Spleen (tissue), 11 donors: ENCODE results near the gene ACVRL1. TPM values are rescaled to one million over a fixed set of nuclear protein-coding genes. Genes with fewer than 3 reads are reported as not detected.

Source experiments
- DNase-seq: peaks from one replicate; pipeline ENCODE4 v3.0.0-alpha.2; 2020
- H3K27ac ChIP-seq, 8 donors: fragments of 200-600 bp; sonication (generic) in 7 of 8; 1 replicate in 4 of 8; 2 replicates in 4 of 8; pipeline versions ENCODE4 v1.5.0 to v1.8.0; 2016 to 2021; ENCODE audit warnings: inconsistent platforms in 4 of 8, mild to moderate bottlenecking in 4 of 8, moderate library complexity in 1 of 8
- H3K27me3 ChIP-seq, 7 donors: fragments of 200-600 bp; sonication (generic) in 6 of 7; replicated peaks in 1 of 7; 1 replicate in 4 of 7; 2 replicates in 3 of 7; pipeline versions ENCODE4 v1.5.0 to v1.8.0; 2016 to 2021; ENCODE audit warnings: inconsistent platforms in 3 of 7, mild to moderate bottlenecking in 1 of 7
- H3K36me3 ChIP-seq, 6 donors: fragments of 200-600 bp; sonication (generic) in 5 of 6; 1 replicate in 4 of 6; 2 replicates in 2 of 6; pipeline versions ENCODE4 v1.5.0 to v1.8.0; 2016 to 2021; ENCODE audit warnings: inconsistent platforms in 2 of 6
- H3K4me1 ChIP-seq, 6 donors: fragments of 200-600 bp; sonication (generic) in 5 of 6; 1 replicate in 3 of 6; 2 replicates in 3 of 6; pipeline versions ENCODE4 v1.5.0 to v1.8.0; 2016 to 2021; ENCODE audit warnings: inconsistent platforms in 3 of 6
- H3K4me3 ChIP-seq, 8 donors: fragments of 200-600 bp; sonication (generic) in 7 of 8; 1 replicate in 4 of 8; 2 replicates in 4 of 8; pipeline versions ENCODE4 v1.5.0 to v1.8.0; 2016 to 2021; ENCODE audit warnings: inconsistent platforms in 4 of 8, mild to moderate bottlenecking in 4 of 8, moderate library complexity in 2 of 8
- H3K9me3 ChIP-seq, 8 donors: fragments of 200-600 bp; sonication (generic) in 7 of 8; 1 replicate in 4 of 8; 2 replicates in 4 of 8; pipeline versions ENCODE4 v1.5.0 to v1.8.0; 2016 to 2021; ENCODE audit warnings: inconsistent platforms in 4 of 8
- CTCF ChIP-seq, 11 experiments: fragments of 200-600 bp in 7 of 11; fragments of 450-650 bp in 4 of 11; sonication (generic) in 4 of 11; IDR thresholded peaks in 8 of 11; conservative IDR thresholded peaks in 3 of 11; 1 replicate in 7 of 11; 2 replicates in 4 of 11; pipeline versions ENCODE4 v1.4.0 to v1.8.0; 2016 to 2021; ENCODE audit warnings: antibody characterized with exemption in 11 of 11, inconsistent platforms in 4 of 11, mild to moderate bottlenecking in 1 of 11
- POLR2A ChIP-seq, 3 donors: fragments of 450-650 bp; IDR thresholded peaks; one replicate each; pipeline ENCODE4 v1.5.1; 2017; ENCODE audit warnings: antibody characterized with exemption in 3 of 3, mild to moderate bottlenecking in 1 of 3
- POLR2AphosphoS5 ChIP-seq, 3 donors: sonication (generic); formaldehyde crosslinking; IDR thresholded peaks; one replicate each; pipeline ENCODE4 v1.5.1; 2017; ENCODE audit warnings: antibody characterized with exemption in 3 of 3
- WGBS, 5 donors: extraction: QIAGEN DNeasy Blood & Tissue Kit in 3 of 5; methylation state at CpG; one replicate each; pipeline versions ENCODE4 v1.1.5 to v1.1.7; 2013 to 2018; 5-methylcytosine and 5-hydroxymethylcytosine counted together
- intact Hi-C: fragments of 100-400 bp; cut with DNase I; formaldehyde crosslinking; loops from one replicate; pipeline ENCODE4 v1.15.0; 2023; ENCODE audit warnings: low total_unique reads
- polyA plus RNA-seq, 3 donors: library from polyadenylated mRNA; stranded (reverse); fragments of 200-250 nt; gene quantifications; one replicate each; pipeline ENCODE4 v1.2.1, GENCODE V29; 2013
- total RNA-seq, 7 donors: library from RNA; depleted of rRNA in 3 of 7; stranded (reverse); fragments of >200 nt in 3 of 7; fragmentation: NEBNext Ultra II Directional in 4 of 7; extraction: Animal tissue kit (Norgen Biotek cat#: 25700) in 4 of 7; gene quantifications; one replicate each; pipeline versions ENCODE4 v1.1.0 to v1.2.1, GENCODE V29; 2016 to 2021
- donor health status: healthy with polysubstance abuse.
- donor health status: DM: no; HTN: no; CAD: no; lungs with moderate emphysema.
- donor health status: DM: no; HTN: no; CAD: no.
- donor health status: Bipolar disorder and iron deficiency.
- donor health status: healthy.
- donor health status: DM: no; HTN: no; CAD: no.
- donor health status: DM: yes; HTN: yes; CAD: no.

The ACVRL1 gene
- total and polyA plus RNA-seq, 10 donors = 12.5 to 109 (median 89.1) TPM

GRCh38 chr12:51942056-51942455 lies 34.8 kb downstream of the ACVRL1 start:
- Histone ChIP-seq H3K4me3 (no peak overlapping the region), H3K9me3 (peaks cover 0 to 22% (median 18%) of the 10 kb centered on the region in 8 donors), H3K27ac (no peak overlapping the region), H3K4me1 (peaks cover 0 to 13% (median 4%) of the 10 kb centered on the region in 6 donors), H3K27me3 (no peaks in the 10 kb centered on the region), H3K36me3 (no peaks in the 10 kb centered on the region)
- 87 to 94% (median 93%) methylated on average over 7 of the region's 7 CpGs for WGBS, 5 donors
- TF ChIP-seq POLR2A (IDR thresholded peaks at IDR 0.05) = no peak
- TF ChIP-seq CTCF (IDR thresholded peaks at IDR 0.05 in 8 of 11, conservative IDR thresholded peaks at IDR 0.05 in 3 of 11) = no peak
- intact Hi-C loops = no loop called here
- DNase-seq = no peak

- H3K27ac ChIP-seq = no peak overlapping the region
- intact Hi-C loops = no loop called here
- H3K4me3 ChIP-seq = no peak overlapping the region
- H3K36me3 ChIP-seq = no peaks in the 10 kb centered on the region
- DNase-seq = no peak
- WGBS, 5 donors = 84 to 91% (median 88%) methylated on average over 6 of the region's 6 CpGs
- peaks cover 0 to 22% (median 18%) of the 10 kb centered on the region in 8 donors for H3K9me3 ChIP-seq
- H3K4me1 ChIP-seq = peaks cover 0 to 13% (median 4%) of the 10 kb centered on the region in 6 donors
- no peak for TF ChIP-seq POLR2A (IDR thresholded peaks at IDR 0.05)
- TF ChIP-seq CTCF (IDR thresholded peaks at IDR 0.05 in 8 of 11, conservative IDR thresholded peaks at IDR 0.05 in 3 of 11) = no peak
- TF ChIP-seq POLR2AphosphoS5 (IDR thresholded peaks at IDR 0.05) = no peak
- no peaks in the 10 kb centered on the region for H3K27me3 ChIP-seq
Measured at GRCh38 chr12:51942501-51943000, 35.2 kb downstream of the ACVRL1 start.

- no peak for TF ChIP-seq POLR2AphosphoS5 (IDR thresholded peaks at IDR 0.05)
- no peak for TF ChIP-seq CTCF (IDR thresholded peaks at IDR 0.05 in 8 of 11, conservative IDR thresholded peaks at IDR 0.05 in 3 of 11)
- no peak for TF ChIP-seq POLR2A (IDR thresholded peaks at IDR 0.05)
- intact Hi-C loops = no loop called here
- no peaks in the 10 kb centered on the region for H3K27me3 ChIP-seq
- no peak overlapping the region for H3K4me3 ChIP-seq
- DNase-seq = no peak
- no peak overlapping the region for H3K27ac ChIP-seq
- H3K36me3 ChIP-seq = no peaks in the 10 kb centered on the region
- peaks cover 0 to 22% (median 18%) of the 10 kb centered on the region in 8 donors for H3K9me3 ChIP-seq
- H3K4me1 ChIP-seq = peaks cover 0 to 13% (median 4%) of the 10 kb centered on the region in 6 donors
- 81 to 98% (median 93%) methylated on average over 2 of the region's 2 CpGs for WGBS, 5 donors
Measured at GRCh38 chr12:51943346-51943745, 36.0 kb downstream of the ACVRL1 start.

- H3K4me3 ChIP-seq = no peak overlapping the region
- peaks cover 0 to 13% (median 4%) of the 10 kb centered on the region in 6 donors for H3K4me1 ChIP-seq
- intact Hi-C loops = no loop called here
- DNase-seq = no peak
- TF ChIP-seq POLR2AphosphoS5 (IDR thresholded peaks at IDR 0.05) (no peak), CTCF (IDR thresholded peaks at IDR 0.05 in 8 of 11, conservative IDR thresholded peaks at IDR 0.05 in 3 of 11) (no peak), POLR2A (IDR thresholded peaks at IDR 0.05) (no peak)
- no peaks in the 10 kb centered on the region for H3K27me3 ChIP-seq
- 77 to 91% (median 84%) methylated on average over 1 of the region's 1 CpG for WGBS, 5 donors
- no peak overlapping the region for H3K27ac ChIP-seq
- no peaks in the 10 kb centered on the region for H3K36me3 ChIP-seq
- peaks cover 0 to 22% (median 18%) of the 10 kb centered on the region in 8 donors for H3K9me3 ChIP-seq
Measured at GRCh38 chr12:51944608-51945233, 37.4 kb downstream of the ACVRL1 start.
